Vagina (tissue), 2 donors: ENCODE measurements around the gene SAMD4B.

Experiments
- POLR2AphosphoS5 ChIP-seq, 2 donors: sonication (generic); formaldehyde crosslinking; IDR thresholded peaks; one replicate each; pipeline ENCODE4 v1.9.0; 2017; ENCODE audit warnings: antibody characterized with exemption in 2 of 2, mild to moderate bottlenecking in 2 of 2, low read depth in 1 of 2; ENCODE audit not compliant: insufficient read depth in 1 of 2
- TF ChIP-seq, protein P1 (sequence below), 3 experiments: fragments of 450-650 bp in 2 of 3; fragments of 200-600 bp in 1 of 3; sonication (generic) in 1 of 3; IDR thresholded peaks; one replicate each; pipeline ENCODE4 v1.5.1; 2017 to 2019; ENCODE audit warnings: antibody characterized with exemption in 3 of 3, mild to moderate bottlenecking in 2 of 3, moderate library complexity in 2 of 3

DNA sequence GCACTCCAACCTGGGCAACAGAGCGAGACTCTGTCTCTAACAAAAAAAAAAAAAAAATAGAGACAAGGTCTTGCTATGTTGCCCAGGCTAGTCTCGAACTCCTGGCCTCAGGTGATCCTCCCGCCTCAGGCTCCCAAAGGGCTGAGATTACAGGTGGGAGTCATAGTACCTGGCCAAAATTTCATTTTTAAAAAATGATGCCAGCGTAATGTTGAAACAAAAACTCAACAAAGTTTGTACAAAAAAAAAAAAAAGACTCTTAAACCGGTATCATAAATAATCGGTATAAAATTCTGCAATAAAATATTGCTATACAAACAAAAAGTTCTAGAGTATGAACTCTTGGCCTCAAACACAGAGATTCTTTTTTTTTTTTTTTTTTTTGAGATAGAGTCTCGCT lies 9.9 kb upstream of the SAMD4B start:
- TF ChIP-seq, protein P1, sequence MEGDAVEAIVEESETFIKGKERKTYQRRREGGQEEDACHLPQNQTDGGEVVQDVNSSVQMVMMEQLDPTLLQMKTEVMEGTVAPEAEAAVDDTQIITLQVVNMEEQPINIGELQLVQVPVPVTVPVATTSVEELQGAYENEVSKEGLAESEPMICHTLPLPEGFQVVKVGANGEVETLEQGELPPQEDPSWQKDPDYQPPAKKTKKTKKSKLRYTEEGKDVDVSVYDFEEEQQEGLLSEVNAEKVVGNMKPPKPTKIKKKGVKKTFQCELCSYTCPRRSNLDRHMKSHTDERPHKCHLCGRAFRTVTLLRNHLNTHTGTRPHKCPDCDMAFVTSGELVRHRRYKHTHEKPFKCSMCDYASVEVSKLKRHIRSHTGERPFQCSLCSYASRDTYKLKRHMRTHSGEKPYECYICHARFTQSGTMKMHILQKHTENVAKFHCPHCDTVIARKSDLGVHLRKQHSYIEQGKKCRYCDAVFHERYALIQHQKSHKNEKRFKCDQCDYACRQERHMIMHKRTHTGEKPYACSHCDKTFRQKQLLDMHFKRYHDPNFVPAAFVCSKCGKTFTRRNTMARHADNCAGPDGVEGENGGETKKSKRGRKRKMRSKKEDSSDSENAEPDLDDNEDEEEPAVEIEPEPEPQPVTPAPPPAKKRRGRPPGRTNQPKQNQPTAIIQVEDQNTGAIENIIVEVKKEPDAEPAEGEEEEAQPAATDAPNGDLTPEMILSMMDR (IDR thresholded peaks at IDR 0.05) = no peak
- TF ChIP-seq POLR2AphosphoS5 (IDR thresholded peaks at IDR 0.05; ENCODE audit: insufficient read depth in 1 of 2, low read depth in 1 of 2) = no peak
